Measurements from ENCODE around the gene MDP1. TPM values are rescaled to one million over a fixed set of nuclear protein-coding genes. Genes with fewer than 3 reads are reported as not detected.

The MDP1 gene
- total RNA-seq, 1 donor from 2014 or later = 22.6 TPM

- H3K27ac Mint-ChIP-seq = peak overlapping the region; percentile 64
- H3K9me3 Mint-ChIP-seq = no peaks in the 10 kb centered on the region
- peaks cover 23% of the 10 kb centered on the region for H3K4me1 Mint-ChIP-seq (ENCODE audit: unreplicated experiment)
- H3K36me3 Mint-ChIP-seq = peaks cover 28% of the 10 kb centered on the region
- TF ChIP-seq, protein P1, sequence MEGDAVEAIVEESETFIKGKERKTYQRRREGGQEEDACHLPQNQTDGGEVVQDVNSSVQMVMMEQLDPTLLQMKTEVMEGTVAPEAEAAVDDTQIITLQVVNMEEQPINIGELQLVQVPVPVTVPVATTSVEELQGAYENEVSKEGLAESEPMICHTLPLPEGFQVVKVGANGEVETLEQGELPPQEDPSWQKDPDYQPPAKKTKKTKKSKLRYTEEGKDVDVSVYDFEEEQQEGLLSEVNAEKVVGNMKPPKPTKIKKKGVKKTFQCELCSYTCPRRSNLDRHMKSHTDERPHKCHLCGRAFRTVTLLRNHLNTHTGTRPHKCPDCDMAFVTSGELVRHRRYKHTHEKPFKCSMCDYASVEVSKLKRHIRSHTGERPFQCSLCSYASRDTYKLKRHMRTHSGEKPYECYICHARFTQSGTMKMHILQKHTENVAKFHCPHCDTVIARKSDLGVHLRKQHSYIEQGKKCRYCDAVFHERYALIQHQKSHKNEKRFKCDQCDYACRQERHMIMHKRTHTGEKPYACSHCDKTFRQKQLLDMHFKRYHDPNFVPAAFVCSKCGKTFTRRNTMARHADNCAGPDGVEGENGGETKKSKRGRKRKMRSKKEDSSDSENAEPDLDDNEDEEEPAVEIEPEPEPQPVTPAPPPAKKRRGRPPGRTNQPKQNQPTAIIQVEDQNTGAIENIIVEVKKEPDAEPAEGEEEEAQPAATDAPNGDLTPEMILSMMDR (conservative IDR thresholded peaks at IDR 0.05) = no peak
- DNase-seq (ENCODE audit: extremely low spot score, unreplicated experiment) = no peak
- H3K4me3 Mint-ChIP-seq = no peak overlapping the region
- no peaks in the 10 kb centered on the region for H3K27me3 Mint-ChIP-seq
Observed at GRCh38 chr14:24164518-24164991, 51.3 kb downstream of the MDP1 start.

Other genes starting within 250 kb of the MDP1 start
- gene DHRS4L2, start 227.1 kb downstream of the MDP1 start, total RNA-seq (ENCODE audit: low replicate concordance) = 16.0 and 18.0 TPM in 2 replicates
- 2.5 and 2.8 TPM in 2 replicates for gene CARMIL3, start 164.1 kb downstream of the MDP1 start, total RNA-seq (ENCODE audit: low replicate concordance)
- gene CPNE6, start 144.5 kb downstream of the MDP1 start, total RNA-seq (ENCODE audit: low replicate concordance) = not detected in 2 replicates
- 35.0 and 40.9 TPM in 2 replicates for gene PCK2, start 121.8 kb downstream of the MDP1 start, total RNA-seq (ENCODE audit: low replicate concordance)
- gene DCAF11, start 101.3 kb downstream of the MDP1 start, total RNA-seq (ENCODE audit: low replicate concordance) = 65.0 and 78.3 TPM in 2 replicates
- gene NRL, start 101.1 kb downstream of the MDP1 start, total RNA-seq (ENCODE audit: low replicate concordance) = 1.3 and 1.8 TPM in 2 replicates
- 0.26 and 0.53 TPM in 2 replicates for gene FITM1, start 85.4 kb downstream of the MDP1 start, total RNA-seq (ENCODE audit: low replicate concordance)
- gene PSME1, start 79.9 kb downstream of the MDP1 start, total RNA-seq (ENCODE audit: low replicate concordance) = 142 and 177 TPM in 2 replicates
- gene EMC9, start 74.5 kb downstream of the MDP1 start, total RNA-seq (ENCODE audit: low replicate concordance) = 16.2 and 25.9 TPM in 2 replicates
- gene PSME2, start 69.5 kb downstream of the MDP1 start, total RNA-seq (ENCODE audit: low replicate concordance) = 134 and 155 TPM in 2 replicates
- gene RNF31, start 68.6 kb downstream of the MDP1 start, total RNA-seq (ENCODE audit: low replicate concordance) = 68.6 and 78.4 TPM in 2 replicates
- gene IRF9, start 54.8 kb downstream of the MDP1 start, total RNA-seq (ENCODE audit: low replicate concordance) = 60.0 and 63.4 TPM in 2 replicates
- gene REC8, start 44.0 kb downstream of the MDP1 start, total RNA-seq (ENCODE audit: low replicate concordance) = 84.2 and 221 TPM in 2 replicates
- 49.0 and 67.1 TPM in 2 replicates for gene IPO4, start 27.2 kb downstream of the MDP1 start, total RNA-seq (ENCODE audit: low replicate concordance)
- gene TM9SF1, start 20.6 kb downstream of the MDP1 start, total RNA-seq (ENCODE audit: low replicate concordance) = 50.5 and 60.7 TPM in 2 replicates
- gene TSSK4, start 10.4 kb downstream of the MDP1 start, total RNA-seq (ENCODE audit: low replicate concordance) = 0.48 and 0.53 TPM in 2 replicates
- 44.3 and 47.3 TPM in 2 replicates for gene CHMP4A, start 2.6 kb downstream of the MDP1 start, total RNA-seq (ENCODE audit: low replicate concordance)
- gene NEDD8, start 16.3 kb upstream of the MDP1 start, total RNA-seq (ENCODE audit: low replicate concordance) = 158 and 161 TPM in 2 replicates
- gene GMPR2, start 16.9 kb upstream of the MDP1 start, total RNA-seq (ENCODE audit: low replicate concordance) = 53.6 and 66.6 TPM in 2 replicates
- 41.0 and 58.6 TPM in 2 replicates for gene TINF2, start 26.6 kb upstream of the MDP1 start, total RNA-seq (ENCODE audit: low replicate concordance)
- gene TGM1, start 47.1 kb upstream of the MDP1 start, total RNA-seq (ENCODE audit: low replicate concordance) = 10.1 and 16.6 TPM in 2 replicates
- 31.1 and 39.2 TPM in 2 replicates for gene RABGGTA, start 55.5 kb upstream of the MDP1 start, total RNA-seq (ENCODE audit: low replicate concordance)
- 31.4 and 32.9 TPM in 2 replicates for gene DHRS1, start 83.7 kb upstream of the MDP1 start, total RNA-seq (ENCODE audit: low replicate concordance)
- gene NOP9, start 83.8 kb upstream of the MDP1 start, total RNA-seq (ENCODE audit: low replicate concordance) = 26.2 and 33.9 TPM in 2 replicates
- 4.9 and 11.1 TPM in 2 replicates for gene CIDEB, start 91.9 kb upstream of the MDP1 start, total RNA-seq (ENCODE audit: low replicate concordance)
- gene LTB4R2, start 94.1 kb upstream of the MDP1 start, total RNA-seq (ENCODE audit: low replicate concordance) = 6.5 and 9.4 TPM in 2 replicates
- gene LTB4R, start 95.4 kb upstream of the MDP1 start, total RNA-seq (ENCODE audit: low replicate concordance) = 5.1 and 8.8 TPM in 2 replicates
- 2.2 and 2.5 TPM in 2 replicates for gene ADCY4, start 119.0 kb upstream of the MDP1 start, total RNA-seq (ENCODE audit: low replicate concordance)
- 5.6 and 7.5 TPM in 2 replicates for gene RIPK3, start 123.9 kb upstream of the MDP1 start, total RNA-seq (ENCODE audit: low replicate concordance)
- 33.8 and 130 TPM in 2 replicates for gene NFATC4, start 152.1 kb upstream of the MDP1 start, total RNA-seq (ENCODE audit: low replicate concordance)
- 79.2 and 129 TPM in 2 replicates for gene NYNRIN, start 182.9 kb upstream of the MDP1 start, total RNA-seq (ENCODE audit: low replicate concordance)
- 1.4 and 2.4 TPM in 2 replicates for gene CBLN3, start 213.6 kb upstream of the MDP1 start, total RNA-seq (ENCODE audit: low replicate concordance)
- gene KHNYN, start 213.9 kb upstream of the MDP1 start, total RNA-seq (ENCODE audit: low replicate concordance) = 81.3 and 113 TPM in 2 replicates
- 54.1 and 62.1 TPM in 2 replicates for gene SDR39U1, start 226.7 kb upstream of the MDP1 start, total RNA-seq (ENCODE audit: low replicate concordance)

Measured in type B pancreatic cell (in vitro differentiated cells).